ENCODE data around the gene PFKFB2.

Gene PFKFB2

GRCh38 chr1:207072233-207072632, 19.2 kb downstream of the PFKFB2 start:
- no peak for TF ChIP-seq CTCF (conservative IDR thresholded peaks at IDR 0.05; ENCODE audit: low read depth, low read length)
- H3K4me3 ChIP-seq (ENCODE audit: low read depth, low read length), result no peak overlapping the region
- no peak for DNase-seq (ENCODE audit: low read depth)

GRCh38 chr1:207073906-207074820, 21.1 kb downstream of the PFKFB2 start:
- no peak overlapping the region for H3K4me3 ChIP-seq (ENCODE audit: low read depth, low read length)
- TF ChIP-seq CTCF (conservative IDR thresholded peaks at IDR 0.05; ENCODE audit: low read depth, low read length), result no peak
- DNase-seq (ENCODE audit: low read depth), result no peak

GRCh38 chr1:207076181-207076955, 23.3 kb downstream of the PFKFB2 start:
- no peak for TF ChIP-seq CTCF (conservative IDR thresholded peaks at IDR 0.05; ENCODE audit: low read depth, low read length)
- H3K4me3 ChIP-seq (ENCODE audit: low read depth, low read length), result no peak overlapping the region
- DNase-seq (ENCODE audit: low read depth), result peak; percentile 20

GRCh38 chr1:207077012-207077411, 23.9 kb downstream of the PFKFB2 start:
- DNase-seq (ENCODE audit: low read depth), result no peak
- H3K4me3 ChIP-seq (ENCODE audit: low read depth, low read length), result no peak overlapping the region
- no peak for TF ChIP-seq CTCF (conservative IDR thresholded peaks at IDR 0.05; ENCODE audit: low read depth, low read length)

GRCh38 chr1:207077470-207078377, 24.6 kb downstream of the PFKFB2 start:
- DNase-seq (ENCODE audit: low read depth), result peak; percentile 88
- peak; percentile 96 for TF ChIP-seq CTCF (conservative IDR thresholded peaks at IDR 0.05; ENCODE audit: low read depth, low read length)
- H3K4me3 ChIP-seq (ENCODE audit: low read depth, low read length), result no peak overlapping the region

GRCh38 chr1:207078578-207079132, 25.6 kb downstream of the PFKFB2 start:
- DNase-seq (ENCODE audit: low read depth), result no peak
- no peak overlapping the region for H3K4me3 ChIP-seq (ENCODE audit: low read depth, low read length)
- no peak for TF ChIP-seq CTCF (conservative IDR thresholded peaks at IDR 0.05; ENCODE audit: low read depth, low read length)
